Activated CD8-positive, alpha-beta memory T cell treated with anti-CD3 and anti-CD28 coated beads, Interleukin-2, amount 50 U/mL, for 24 hours (primary cell): Measurements from ENCODE around the gene JAK1.

Experiments
- DNase-seq: peaks from one replicate; pipeline ENCODE4 v3.0.0-alpha.2; 2020; ENCODE audit errors: extremely low read depth

Gene JAK1

DNA sequence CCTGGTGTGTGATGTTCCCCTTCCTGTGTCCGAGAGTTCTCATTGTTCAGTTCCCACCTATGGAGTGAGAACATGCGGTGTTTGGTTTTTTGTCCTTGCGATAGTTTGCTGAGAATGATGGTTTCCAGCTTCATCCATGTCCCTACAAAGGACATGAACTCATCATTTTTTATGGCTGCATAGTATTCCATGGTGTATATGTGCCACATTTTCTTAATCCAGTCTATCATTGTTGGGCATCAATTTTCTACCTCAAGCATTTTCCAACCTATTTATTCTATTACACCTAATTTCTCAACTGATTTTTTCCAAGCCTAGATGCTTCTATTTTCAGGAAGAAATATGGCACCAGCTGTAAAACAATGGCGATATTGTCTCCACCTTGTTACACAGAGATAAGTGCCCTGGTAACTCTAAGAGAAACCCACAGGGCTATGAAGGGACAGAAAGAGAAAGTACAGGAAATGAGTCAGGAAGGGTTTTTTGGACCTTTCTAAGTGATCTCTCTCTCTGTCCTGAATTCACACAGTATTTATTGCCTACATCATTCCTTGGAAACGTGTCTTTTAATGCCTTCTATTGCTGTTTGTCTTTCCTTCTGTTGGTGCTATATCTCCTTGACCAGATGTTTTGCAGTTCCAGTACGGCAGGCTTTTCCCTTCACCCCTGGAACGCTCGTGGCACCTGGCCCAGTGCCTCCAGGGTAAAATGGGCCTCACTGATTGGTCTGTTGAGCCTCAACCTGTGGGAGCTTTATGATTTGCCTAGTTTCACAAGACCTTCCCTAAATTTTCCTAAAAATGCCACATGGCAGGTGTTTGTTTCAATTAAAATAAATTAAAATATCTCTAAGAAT lies 14.6 kb upstream of the JAK1 start:
- DNase-seq = no peak

GRCh38 chr1:64979358-64979757 lies 13.0 kb upstream of the JAK1 start:
- no peak for DNase-seq

DNA sequence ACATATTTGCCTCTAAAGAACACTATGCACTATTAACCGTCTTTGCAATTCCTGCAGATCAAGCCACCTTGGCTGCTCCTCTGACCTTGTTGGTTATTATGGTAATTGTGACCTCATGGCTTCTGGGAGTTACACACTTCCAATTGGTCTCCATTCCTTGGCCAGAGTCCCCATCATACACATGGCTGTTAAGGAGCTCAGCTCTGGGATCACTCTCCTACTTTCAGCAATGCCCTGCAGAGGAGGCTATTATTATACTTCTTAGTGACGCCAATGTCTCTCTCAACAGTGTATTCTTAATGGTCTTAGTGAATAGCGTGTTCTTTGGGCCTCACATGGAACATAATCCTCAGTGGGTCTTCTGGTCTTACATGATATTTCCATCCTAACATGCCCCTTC lies 10.0 kb upstream of the JAK1 start:
- no peak for DNase-seq

DNA sequence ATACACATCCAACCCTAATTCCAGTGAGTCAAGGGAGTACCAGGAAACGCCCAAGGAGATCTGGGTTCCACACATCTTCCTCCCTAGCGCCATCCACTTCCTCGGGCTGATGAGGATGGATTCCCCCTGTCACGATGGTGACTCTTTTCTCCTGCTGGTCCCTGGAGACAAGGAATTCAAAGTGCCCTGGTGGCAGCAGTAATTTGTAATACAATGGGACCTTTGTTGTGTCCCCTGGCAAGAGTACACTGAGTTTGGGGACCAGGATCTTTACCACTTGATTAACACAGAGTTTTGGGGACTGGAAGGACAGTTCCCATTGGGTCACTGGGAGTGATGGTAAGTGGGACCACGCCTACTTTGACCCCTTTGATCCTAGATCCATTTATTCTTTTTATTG lies 9.4 kb upstream of the JAK1 start:
- DNase-seq = no peak

GRCh38 chr1:64975127-64975526 lies 8.8 kb upstream of the JAK1 start:
- no peak for DNase-seq

DNA sequence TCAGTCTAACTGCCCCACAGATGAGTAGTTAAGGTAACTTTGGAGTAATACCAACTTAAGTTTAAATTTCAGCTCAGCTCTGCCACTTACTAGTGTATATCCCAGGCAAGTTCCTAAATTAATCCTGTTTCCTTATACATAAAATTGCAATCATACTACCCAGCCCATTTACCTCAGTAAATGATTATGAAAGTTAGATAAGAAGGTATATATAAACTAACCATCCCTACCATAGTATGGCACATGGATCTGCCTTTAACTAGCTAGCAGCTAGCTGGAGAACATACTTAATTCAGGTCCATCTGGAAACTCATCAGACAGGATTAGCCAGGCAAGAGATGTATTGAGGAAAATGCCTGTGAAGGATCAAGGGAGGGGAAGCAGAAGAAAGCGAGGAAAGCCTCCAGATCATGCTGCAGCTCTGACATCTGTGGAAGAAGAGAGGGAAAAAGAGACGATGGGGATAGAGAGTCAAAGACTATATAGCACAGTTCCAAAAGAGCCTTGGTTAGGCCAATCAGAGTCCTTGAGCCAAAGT lies 8.0 kb upstream of the JAK1 start:
- DNase-seq = no peak

DNA sequence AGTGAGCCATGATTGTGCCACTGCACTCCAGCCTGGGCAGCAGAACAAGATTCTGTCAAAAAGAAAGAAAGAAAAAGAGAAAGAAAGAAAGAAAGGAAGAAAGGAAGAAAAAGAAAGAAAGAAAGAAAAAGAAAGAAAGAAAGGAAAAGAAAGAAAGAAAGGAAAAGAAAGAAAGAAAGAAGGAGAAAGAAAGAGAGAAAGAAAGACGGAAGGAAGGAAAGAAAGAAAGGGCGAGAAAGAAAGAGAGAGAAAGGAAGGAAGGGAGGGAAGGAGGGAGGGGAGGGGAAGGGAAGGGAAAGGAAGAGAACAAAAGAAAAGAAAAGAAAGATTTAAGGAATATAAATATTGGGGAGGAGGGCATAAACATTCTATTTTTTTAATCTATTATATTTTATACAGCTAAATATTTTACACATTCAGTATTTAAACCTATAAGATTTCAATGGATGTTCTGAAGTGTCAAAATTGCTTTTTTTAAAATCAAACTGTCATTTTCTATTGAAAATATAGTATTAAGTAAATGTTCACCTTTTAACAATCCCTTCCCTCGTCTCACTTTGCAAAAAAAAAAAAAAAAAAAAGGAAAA lies 6.8 kb upstream of the JAK1 start:
- DNase-seq = no peak

DNA sequence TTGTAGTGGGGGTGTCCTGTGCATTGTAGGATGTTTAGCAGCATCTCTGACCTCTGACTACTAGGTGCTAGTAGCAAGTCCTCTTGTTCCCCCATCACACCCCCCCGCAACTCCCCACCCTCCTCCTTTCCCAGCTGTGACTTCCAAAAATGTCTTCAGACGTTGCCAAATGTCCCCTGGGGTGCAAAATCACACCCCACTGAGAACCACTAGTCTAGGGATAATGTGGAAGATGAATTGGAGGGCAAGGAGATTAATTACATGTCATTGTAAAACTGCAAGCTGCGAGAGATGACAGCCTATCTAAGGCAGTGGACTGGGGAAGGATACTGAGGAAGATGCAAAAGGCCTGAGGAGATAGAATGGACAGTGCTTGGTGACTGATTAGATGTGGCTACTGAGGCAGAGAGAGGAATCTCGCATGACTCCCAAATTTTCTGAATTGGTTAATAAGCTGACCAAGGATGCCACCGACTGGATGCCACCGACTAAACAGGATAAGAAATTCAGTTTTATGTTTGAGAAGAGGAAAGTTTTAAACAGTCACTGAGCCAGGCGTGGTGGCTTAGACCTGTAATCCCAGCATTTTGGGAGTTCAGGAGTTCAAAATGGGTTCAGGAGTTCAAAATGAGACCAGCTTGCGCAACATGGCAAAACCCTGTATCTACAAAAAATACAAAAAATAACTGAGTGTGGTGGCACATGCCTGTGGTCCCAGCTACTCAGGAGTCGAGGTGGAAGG lies 3.1 kb upstream of the JAK1 start:
- no peak for DNase-seq

GRCh38 chr1:64967381-64967780 lies 1.0 kb upstream of the JAK1 start:
- DNase-seq = no peak

GRCh38 chr1:64965366-64966157 lies 787 bp downstream of the JAK1 start:
- no peak for DNase-seq

- DNase-seq = no peak
These were observed 2.9 kb downstream of the JAK1 start for GRCh38 chr1:64963466-64963865.

DNA sequence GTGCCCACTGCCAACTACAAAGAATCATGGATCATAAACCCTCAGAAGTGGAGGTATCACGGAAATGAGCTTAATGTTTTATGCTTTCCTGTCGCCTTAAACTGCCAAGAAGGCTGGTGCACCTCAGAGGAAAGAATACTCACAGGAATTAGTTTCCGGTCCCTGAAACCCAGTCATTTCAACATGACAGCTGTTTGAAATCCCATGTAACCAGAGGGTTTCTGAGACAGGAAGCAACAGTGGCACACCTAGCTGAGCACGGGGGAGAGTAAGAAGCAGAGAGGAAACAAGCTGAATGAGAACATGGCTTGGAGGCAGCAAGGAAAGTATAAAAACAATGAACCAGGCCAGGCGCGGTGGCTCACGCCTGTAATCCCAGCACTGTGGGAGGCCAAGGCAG lies 3.9 kb downstream of the JAK1 start:
- no peak for DNase-seq

DNA sequence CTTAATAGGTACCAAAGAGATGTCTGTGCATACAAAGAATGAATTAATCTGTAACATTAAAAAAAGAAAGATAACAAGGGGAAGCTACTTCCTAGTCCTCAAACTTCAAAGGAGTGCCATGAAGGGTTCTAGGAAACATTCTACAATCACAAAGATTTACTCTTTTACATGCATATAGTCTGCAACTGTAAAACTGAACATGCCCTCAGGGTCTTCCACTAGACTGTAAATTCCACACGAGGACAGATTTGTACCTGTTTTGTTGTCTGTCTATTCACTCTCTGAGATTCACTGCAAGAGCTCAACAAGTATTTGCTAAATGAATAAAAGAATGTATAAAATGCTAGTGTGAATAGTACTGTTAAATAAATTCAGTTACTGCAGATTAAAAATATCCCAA lies 4.4 kb downstream of the JAK1 start:
- no peak for DNase-seq

GRCh38 chr1:64960731-64961130 lies 5.6 kb downstream of the JAK1 start:
- DNase-seq = no peak

GRCh38 chr1:64959986-64960385 lies 6.4 kb downstream of the JAK1 start:
- no peak for DNase-seq

DNA sequence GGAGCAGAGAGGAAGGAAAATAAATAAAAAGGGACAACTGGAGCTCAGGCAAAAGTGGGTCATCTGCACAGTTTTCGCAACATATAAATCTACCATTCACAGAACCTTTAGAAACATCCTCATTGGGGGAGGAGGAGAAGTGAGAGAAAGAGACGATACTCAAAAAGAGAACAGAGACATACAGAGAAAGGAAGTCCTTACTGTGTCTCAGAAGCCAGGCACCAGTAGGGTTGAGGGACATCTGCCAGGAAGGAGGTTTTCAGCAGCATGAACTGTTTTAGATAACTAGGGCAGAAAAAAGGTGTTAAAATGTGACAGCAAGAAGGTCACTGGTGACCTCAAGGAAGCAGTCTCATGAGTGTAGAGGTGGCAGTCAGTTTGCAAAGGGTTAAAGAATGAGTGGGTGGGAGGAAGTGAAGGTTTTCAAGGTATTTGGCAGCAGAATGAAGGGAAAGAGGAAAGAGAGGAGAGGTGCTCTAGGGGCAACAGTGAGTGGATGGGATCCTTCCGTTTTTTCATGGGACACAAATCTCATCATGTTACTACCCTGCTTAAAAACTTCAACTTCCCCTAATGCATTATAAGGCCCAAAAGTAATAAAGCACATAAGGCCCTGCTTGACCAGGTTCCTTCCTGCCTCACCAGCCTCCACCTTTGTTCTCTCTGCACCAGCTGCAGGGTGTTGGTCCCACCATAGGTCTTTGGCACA lies 9.5 kb downstream of the JAK1 start:
- no peak for DNase-seq

- no peak for DNase-seq
These were observed 10.2 kb downstream of the JAK1 start for GRCh38 chr1:64956010-64956640.

GRCh38 chr1:64955097-64956009 lies 11.0 kb downstream of the JAK1 start:
- no peak for DNase-seq

- DNase-seq = no peak
These were observed 13.1 kb downstream of the JAK1 start for GRCh38 chr1:64953241-64953640.
